Neural progenitor cell (in vitro differentiated cells): Measurements from ENCODE around the gene PTDSS2. TPM values are rescaled to one million over a fixed set of nuclear protein-coding genes. Genes with fewer than 3 reads are reported as not detected.
"Not testable (repeated sequence)": the region's sequence is repeated elsewhere in the genome, so short reads cannot be mapped to it uniquely, and the experiment has no call there.

ENCODE experiments used
- DNase-seq: peaks from one replicate; pipeline ENCODE4 v3.0.0-alpha.2; 2016; ENCODE audit warnings: low spot score
- H2AFZ ChIP-seq: fragments of 200-600 bp; sonication (generic); replicated peaks from 2 replicates; pipeline ENCODE4 v1.6.1; 2016; ENCODE audit warnings: antibody characterized with exemption
- H3F3A ChIP-seq: fragments of 200-600 bp; sonication (generic); 2 replicates; pipeline ENCODE4 v1.6.1; 2016; ENCODE audit warnings: antibody characterized with exemption, low read depth
- H3K27ac ChIP-seq: fragments of 200-600 bp; sonication (generic); 2 replicates; pipeline ENCODE4 v1.5.1; 2016; ENCODE audit warnings: mild to moderate bottlenecking
- H3K27me3 ChIP-seq: fragments of 200-600 bp; sonication (generic); 2 replicates; pipeline ENCODE4 v1.6.1; 2016; ENCODE audit warnings: mild to moderate bottlenecking, moderate library complexity
- H3K36me3 ChIP-seq: fragments of 200-600 bp; sonication (generic); 2 replicates; pipeline ENCODE4 v1.5.1; 2016
- H3K4me1 ChIP-seq: fragments of 200-600 bp; sonication (generic); 2 replicates; pipeline ENCODE4 v1.6.1; 2016; ENCODE audit warnings: mixed run types
- H3K4me2 ChIP-seq: fragments of 200-600 bp; sonication (generic); 2 replicates; pipeline ENCODE4 v1.6.1; 2016
- H3K4me3 ChIP-seq: fragments of 200-600 bp; sonication (generic); 2 replicates; pipeline ENCODE4 v1.5.1; 2016
- H3K79me2 ChIP-seq: fragments of 200-600 bp; sonication (generic); 2 replicates; pipeline ENCODE4 v1.6.1; 2016; ENCODE audit warnings: low read depth
- H3K9ac ChIP-seq: fragments of 200-600 bp; sonication (generic); 2 replicates; pipeline ENCODE4 v1.6.1; 2016
- H3K9me3 ChIP-seq: fragments of 200-600 bp; sonication (generic); 2 replicates; pipeline ENCODE4 v1.5.1; 2016; ENCODE audit warnings: low read depth
- H4K20me1 ChIP-seq: fragments of 200-600 bp; sonication (generic); 2 replicates; pipeline ENCODE4 v1.6.1; 2016; ENCODE audit warnings: low read depth
- H3K27ac Mint-ChIP-seq: 3 replicates; pipeline ENCODE4 v1.8.0; 2021; ENCODE audit warnings: mixed read lengths
- H3K27me3 Mint-ChIP-seq: 2 replicates; pipeline ENCODE4 v1.8.0; 2022; ENCODE audit warnings: low read depth, mild to moderate bottlenecking, inconsistent platforms, moderate library complexity, mixed read lengths; ENCODE audit not compliant: insufficient read depth
- H3K36me3 Mint-ChIP-seq: 3 replicates; pipeline ENCODE4 v1.8.0; 2021; ENCODE audit warnings: mixed read lengths
- H3K4me1 Mint-ChIP-seq: 3 replicates; pipeline ENCODE4 v1.8.0; 2021; ENCODE audit warnings: mixed read lengths
- H3K4me3 Mint-ChIP-seq: 3 replicates; pipeline ENCODE4 v1.8.0; 2021; ENCODE audit warnings: mild to moderate bottlenecking, moderate library complexity, mixed read lengths
- H3K9me3 Mint-ChIP-seq: 3 replicates; pipeline ENCODE4 v1.8.0; 2020; ENCODE audit warnings: mixed read lengths
- EZH2 ChIP-seq: fragments of 200-600 bp; sonication (generic); IDR thresholded peaks from 2 replicates; pipeline ENCODE4 v1.6.1; 2017; ENCODE audit warnings: antibody characterized with exemption, mild to moderate bottlenecking, moderate library complexity
- EZH2phosphoT487 ChIP-seq: fragments of 200-600 bp; sonication (generic); IDR thresholded peaks from 2 replicates; pipeline ENCODE4 v1.6.1; 2017; ENCODE audit warnings: antibody characterized with exemption
- total RNA-seq: library from RNA; depleted of rRNA; stranded (reverse); fragments of >200 nt; gene quantifications from 2 replicates; pipeline ENCODE4 v1.2.3, GENCODE V29; 2015; ENCODE audit warnings: low replicate concordance
- TF ChIP-seq, protein P1 (sequence below): fragments of 200-600 bp; sonication (generic); IDR thresholded peaks from 2 replicates; pipeline ENCODE4 v1.5.1; 2017; ENCODE audit warnings: antibody characterized with exemption, mild to moderate bottlenecking

The PTDSS2 gene
- 24.7 and 44.2 TPM in 2 replicates for total RNA-seq

DNA sequence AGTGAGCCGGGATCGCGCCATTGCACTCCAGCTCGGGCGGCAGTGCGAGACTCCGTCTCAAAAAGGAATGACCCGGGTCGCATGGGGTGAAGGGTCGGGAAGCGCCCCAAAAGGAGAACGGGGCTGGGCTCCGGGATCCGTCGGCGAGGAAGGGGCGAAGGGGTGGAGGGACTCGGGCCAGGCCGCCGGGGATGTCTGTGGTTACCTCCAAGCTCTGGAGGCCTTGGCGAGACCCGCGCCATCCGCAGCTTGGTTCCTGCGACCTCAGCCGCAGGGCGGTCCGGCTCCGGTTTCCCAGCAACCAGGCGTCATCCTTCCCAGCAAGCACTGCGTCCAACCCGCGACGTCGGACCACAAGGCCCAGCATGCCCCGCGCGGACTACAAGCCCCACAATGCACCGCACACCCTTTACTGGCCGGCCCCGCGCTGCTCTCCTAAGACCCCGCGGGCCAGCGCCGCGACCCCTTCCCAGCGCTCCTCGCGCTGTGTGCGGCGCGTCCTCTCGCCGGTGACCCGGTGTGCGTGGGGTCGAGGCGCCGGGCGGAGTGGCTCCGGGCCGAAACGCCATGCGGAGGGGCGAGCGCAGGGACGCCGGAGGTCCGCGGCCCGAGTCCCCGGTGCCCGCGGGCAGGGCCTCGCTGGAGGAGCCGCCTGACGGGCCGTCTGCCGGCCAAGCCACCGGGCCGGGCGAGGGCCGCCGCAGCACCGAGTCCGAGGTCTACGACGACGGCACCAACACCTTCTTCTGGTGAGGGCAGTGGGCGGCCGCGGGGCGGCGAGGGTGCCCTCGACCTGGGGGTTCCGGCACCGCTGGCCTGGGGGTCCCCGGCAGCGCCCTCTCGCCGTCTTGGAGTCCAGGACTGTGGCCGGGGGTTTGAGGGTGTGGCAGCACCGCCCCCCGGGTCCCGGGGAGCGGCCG lies at the start of gene PTDSS2:
Gene PTDSS2, plus strand, starts transcription at position 391 of the 920 bp plus-strand sequence. Its CDS starts 177 bp downstream, at position 568.
- DNase-seq: peak; percentile 99
- H3K9me3 Mint-ChIP-seq: no peaks in the 10 kb centered on the region
- peak within 1 kb of the TSS; percentile 35 for H3K9ac ChIP-seq
- TF ChIP-seq EZH2phosphoT487 (no peak), EZH2 (peak; percentile 5)
- H3K36me3 Mint-ChIP-seq: peaks cover 11% of the 10 kb centered on the region
- H3K4me2 ChIP-seq: peak within 1 kb of the TSS; percentile 92
- peak within 1 kb of the TSS; percentile 60 for H2AFZ ChIP-seq
- H3K4me3 Mint-ChIP-seq: peak within 1 kb of the TSS; percentile 100
- peaks cover 5% of the 10 kb centered on the region for H3K27me3 Mint-ChIP-seq
- H3K27ac ChIP-seq: no peak within 1 kb of the TSS
- H3K9me3 ChIP-seq: no peaks in the 10 kb centered on the region
- peak within 1 kb of the TSS; percentile 76 for H3K27ac Mint-ChIP-seq
- peak within 1 kb of the TSS; percentile 69 for H3K4me3 ChIP-seq
- peaks cover 56% of the 10 kb centered on the region for H3K79me2 ChIP-seq
- peaks cover 33% of the 10 kb centered on the region for H3F3A ChIP-seq
- no peaks in the 10 kb centered on the region for H3K36me3 ChIP-seq
- H3K4me1 Mint-ChIP-seq: peaks cover 17% of the 10 kb centered on the region
- no peaks in the 10 kb centered on the region for H3K27me3 ChIP-seq
- peaks cover 4% of the 10 kb centered on the region for H3K4me1 ChIP-seq
- peaks cover 26% of the 10 kb centered on the region for H4K20me1 ChIP-seq

GRCh38 chr11:401196-401595 lies 48.9 kb upstream of the PTDSS2 start:
- H3K36me3 Mint-ChIP-seq, H3K4me2 ChIP-seq, H3K27ac Mint-ChIP-seq, H3K4me1 ChIP-seq, H4K20me1 ChIP-seq, H3K4me3 ChIP-seq, H3K9me3 ChIP-seq, H2AFZ ChIP-seq, H3K9ac ChIP-seq, H3K27ac ChIP-seq, H3K4me1 Mint-ChIP-seq, DNase-seq, H3K27me3 Mint-ChIP-seq, H3F3A ChIP-seq, H3K4me3 Mint-ChIP-seq, H3K27me3 ChIP-seq, H3K36me3 ChIP-seq, H3K9me3 Mint-ChIP-seq, H3K79me2 ChIP-seq: not testable (repeated sequence)

DNA sequence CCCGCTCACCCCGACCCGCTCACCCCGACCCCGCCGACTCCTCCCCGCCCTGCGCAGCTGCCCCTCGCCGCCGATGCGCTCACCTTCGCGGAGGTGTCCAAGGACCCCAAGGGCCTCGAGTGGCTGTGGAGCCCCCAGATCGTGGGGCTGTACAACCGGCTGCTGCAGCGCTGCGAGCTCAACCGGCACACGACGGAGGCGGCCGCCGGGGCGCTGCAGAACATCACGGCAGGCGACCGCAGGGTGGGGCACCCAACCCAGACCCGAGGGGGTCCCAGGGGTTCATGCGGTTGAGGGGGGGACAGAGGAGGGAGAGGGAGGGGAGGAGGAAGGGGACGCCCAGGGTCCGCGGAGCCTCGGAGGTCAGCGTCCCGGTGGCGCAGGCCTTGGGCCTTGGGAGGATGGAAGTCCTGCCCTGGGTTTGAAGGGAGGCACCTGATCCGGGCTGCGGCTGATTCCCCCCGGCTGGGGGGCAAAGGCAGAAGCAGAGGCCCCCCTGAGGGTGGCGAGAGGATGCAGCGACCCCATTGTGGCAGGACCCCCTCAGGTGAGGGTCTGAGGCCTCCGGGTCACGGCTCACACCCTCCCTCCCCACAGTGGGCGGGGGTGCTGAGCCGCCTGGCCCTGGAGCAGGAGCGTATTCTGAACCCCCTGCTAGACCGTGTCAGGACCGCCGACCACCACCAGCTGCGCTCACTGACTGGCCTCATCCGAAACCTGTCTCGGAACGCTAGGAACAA lies 46.9 kb upstream of the PTDSS2 start:
- Histone ChIP-seq H3K36me3 (no peaks in the 10 kb centered on the region), H3K4me1 (no peaks in the 10 kb centered on the region), H2AFZ (no peak overlapping the region), H3K27me3 (peaks cover 15% of the 10 kb centered on the region), H3K79me2 (no peaks in the 10 kb centered on the region), H3K9me3 (no peaks in the 10 kb centered on the region), H3K9ac (no peak overlapping the region), H3F3A (peaks cover 4% of the 10 kb centered on the region), H3K4me2 (no peak overlapping the region), H3K27ac (no peak overlapping the region), H3K4me3 (no peak overlapping the region), H4K20me1 (no peaks in the 10 kb centered on the region)
- Mint-ChIP-seq H3K4me3 (no peak overlapping the region), H3K36me3 (no peaks in the 10 kb centered on the region), H3K4me1 (no peaks in the 10 kb centered on the region), H3K27me3 (peaks cover 9% of the 10 kb centered on the region), H3K9me3 (peaks cover 9% of the 10 kb centered on the region), H3K27ac (no peak overlapping the region)
- no peak for DNase-seq
- no peak for TF ChIP-seq EZH2phosphoT487

- H3K36me3 Mint-ChIP-seq: no peaks in the 10 kb centered on the region
- no peak overlapping the region for H3K9ac ChIP-seq
- H3K4me2 ChIP-seq: no peak overlapping the region
- TF ChIP-seq EZH2: no peak
- no peak for TF ChIP-seq EZH2phosphoT487
- TF ChIP-seq, protein P1, sequence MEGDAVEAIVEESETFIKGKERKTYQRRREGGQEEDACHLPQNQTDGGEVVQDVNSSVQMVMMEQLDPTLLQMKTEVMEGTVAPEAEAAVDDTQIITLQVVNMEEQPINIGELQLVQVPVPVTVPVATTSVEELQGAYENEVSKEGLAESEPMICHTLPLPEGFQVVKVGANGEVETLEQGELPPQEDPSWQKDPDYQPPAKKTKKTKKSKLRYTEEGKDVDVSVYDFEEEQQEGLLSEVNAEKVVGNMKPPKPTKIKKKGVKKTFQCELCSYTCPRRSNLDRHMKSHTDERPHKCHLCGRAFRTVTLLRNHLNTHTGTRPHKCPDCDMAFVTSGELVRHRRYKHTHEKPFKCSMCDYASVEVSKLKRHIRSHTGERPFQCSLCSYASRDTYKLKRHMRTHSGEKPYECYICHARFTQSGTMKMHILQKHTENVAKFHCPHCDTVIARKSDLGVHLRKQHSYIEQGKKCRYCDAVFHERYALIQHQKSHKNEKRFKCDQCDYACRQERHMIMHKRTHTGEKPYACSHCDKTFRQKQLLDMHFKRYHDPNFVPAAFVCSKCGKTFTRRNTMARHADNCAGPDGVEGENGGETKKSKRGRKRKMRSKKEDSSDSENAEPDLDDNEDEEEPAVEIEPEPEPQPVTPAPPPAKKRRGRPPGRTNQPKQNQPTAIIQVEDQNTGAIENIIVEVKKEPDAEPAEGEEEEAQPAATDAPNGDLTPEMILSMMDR: no peak
- no peak overlapping the region for H2AFZ ChIP-seq
- H3K4me3 ChIP-seq: no peak overlapping the region
- H3K9me3 ChIP-seq: no peaks in the 10 kb centered on the region
- DNase-seq: no peak
- no peaks in the 10 kb centered on the region for H3K36me3 ChIP-seq
- no peak overlapping the region for H3K27ac Mint-ChIP-seq
- H3K27ac ChIP-seq: no peak overlapping the region
- peaks cover 19% of the 10 kb centered on the region for H3K27me3 ChIP-seq
- no peaks in the 10 kb centered on the region for H4K20me1 ChIP-seq
- H3K9me3 Mint-ChIP-seq: peaks cover 6% of the 10 kb centered on the region
- no peaks in the 10 kb centered on the region for H3K4me1 Mint-ChIP-seq
- peaks cover 4% of the 10 kb centered on the region for H3F3A ChIP-seq
- H3K27me3 Mint-ChIP-seq: peaks cover 7% of the 10 kb centered on the region
- H3K4me3 Mint-ChIP-seq: no peak overlapping the region
- H3K4me1 ChIP-seq: no peaks in the 10 kb centered on the region
- H3K79me2 ChIP-seq: no peaks in the 10 kb centered on the region
These were observed 46.2 kb upstream of the PTDSS2 start for GRCh38 chr11:403761-404431.
